Hepatic stellate cell (primary cell): ENCODE results near the gene ANAPC2.

ENCODE experiments used
- DNase-seq: peaks from one replicate; pipeline ENCODE4 v3.0.0; 2011; ENCODE audit warnings: low spot score

The ANAPC2 gene

DNA sequence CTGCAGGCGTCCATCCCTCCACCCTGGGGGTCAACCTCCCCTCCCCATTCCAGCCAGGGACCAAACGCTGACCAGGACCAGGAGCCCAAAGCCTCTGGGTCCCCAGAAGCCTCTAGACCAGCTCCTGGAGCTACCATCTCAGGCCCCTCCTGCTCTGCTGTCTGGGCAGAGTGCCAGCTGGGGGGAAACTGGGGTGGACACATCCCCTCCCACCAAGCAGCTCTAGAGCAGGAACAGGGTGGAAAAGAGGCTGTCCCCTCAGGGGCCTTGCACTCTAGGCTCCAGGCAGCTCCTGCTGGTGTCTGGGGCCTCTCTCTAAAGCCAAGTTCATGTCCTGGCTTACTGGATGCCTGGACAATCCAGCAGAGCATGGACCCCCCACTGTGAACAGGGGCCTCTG is 4.5 kb upstream of the ANAPC2 start:
- no peak for DNase-seq

DNA sequence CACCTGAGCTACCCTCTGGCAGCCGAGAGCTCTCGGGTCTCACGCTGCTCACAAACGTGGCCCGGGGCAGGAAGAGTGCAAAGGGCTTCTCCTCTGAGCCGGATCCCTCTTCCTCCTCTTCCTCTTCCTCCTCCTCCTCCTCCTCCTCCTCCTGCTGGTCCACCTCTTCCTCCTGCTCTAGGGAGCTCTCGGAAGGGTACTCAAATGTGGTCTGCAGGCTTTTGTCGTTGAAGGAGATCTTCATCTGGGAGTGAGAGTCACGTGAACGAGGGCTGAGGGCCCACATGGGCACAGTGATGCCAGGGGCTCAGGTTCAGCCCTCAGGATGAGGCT is 4.1 kb upstream of the ANAPC2 start:
- no peak for DNase-seq

DNA sequence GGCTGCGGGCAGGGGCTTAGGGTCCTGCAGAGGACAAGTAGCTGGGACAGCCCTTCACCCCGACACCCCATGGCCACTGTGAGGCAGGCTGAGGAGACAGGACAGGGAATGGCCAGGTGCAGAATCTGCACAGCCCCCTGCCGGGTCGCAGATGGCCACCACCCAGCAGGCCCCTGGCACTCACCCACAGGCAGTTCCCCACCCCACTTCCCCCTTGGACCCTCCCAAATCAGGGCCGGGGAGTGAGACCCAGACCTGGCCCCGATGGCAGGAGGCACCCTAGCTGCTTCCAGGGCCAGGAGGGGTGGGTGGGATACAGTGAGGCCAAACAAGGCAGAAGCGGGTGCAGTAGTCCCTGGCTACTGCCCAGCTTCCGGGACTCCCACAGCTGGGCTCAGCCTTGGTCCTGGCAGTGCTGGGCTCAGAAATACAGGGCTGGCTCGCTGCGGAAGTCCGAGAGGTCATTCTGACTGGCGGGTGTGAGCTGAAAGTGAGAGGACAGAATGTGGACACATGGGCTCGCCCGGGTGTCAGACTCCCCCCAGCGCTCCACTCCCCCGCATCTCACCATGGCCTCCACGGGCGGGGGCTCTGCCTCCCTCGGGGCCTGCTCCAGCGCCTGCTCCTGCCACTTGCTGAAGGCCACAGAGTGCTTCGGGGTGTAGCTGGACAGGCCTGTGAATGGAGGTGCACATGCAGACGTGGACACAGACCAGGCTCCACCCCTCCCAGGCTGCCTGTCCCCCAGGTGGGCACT is 3.5 kb upstream of the ANAPC2 start:
- DNase-seq = no peak

DNA sequence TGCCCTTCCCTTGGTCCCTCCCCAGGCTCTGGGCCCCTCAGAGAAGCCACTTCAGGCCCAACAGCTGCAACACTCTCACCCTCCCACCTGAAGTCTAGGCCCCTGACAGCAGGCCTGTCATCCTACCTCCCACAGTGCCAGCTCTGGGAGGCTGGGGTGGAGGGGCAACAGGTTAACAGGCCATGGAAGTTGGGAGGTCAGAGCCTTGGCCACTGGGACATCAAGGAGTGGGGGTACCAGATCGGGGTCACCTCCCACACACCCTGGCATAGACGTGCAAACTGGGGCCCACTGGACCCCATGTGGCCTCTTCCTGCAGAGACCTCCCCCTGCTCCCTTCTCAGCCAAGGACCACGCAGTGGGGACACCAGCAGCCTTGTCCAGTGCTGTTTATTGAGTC is 2.9 kb upstream of the ANAPC2 start:
- no peak for DNase-seq

DNA sequence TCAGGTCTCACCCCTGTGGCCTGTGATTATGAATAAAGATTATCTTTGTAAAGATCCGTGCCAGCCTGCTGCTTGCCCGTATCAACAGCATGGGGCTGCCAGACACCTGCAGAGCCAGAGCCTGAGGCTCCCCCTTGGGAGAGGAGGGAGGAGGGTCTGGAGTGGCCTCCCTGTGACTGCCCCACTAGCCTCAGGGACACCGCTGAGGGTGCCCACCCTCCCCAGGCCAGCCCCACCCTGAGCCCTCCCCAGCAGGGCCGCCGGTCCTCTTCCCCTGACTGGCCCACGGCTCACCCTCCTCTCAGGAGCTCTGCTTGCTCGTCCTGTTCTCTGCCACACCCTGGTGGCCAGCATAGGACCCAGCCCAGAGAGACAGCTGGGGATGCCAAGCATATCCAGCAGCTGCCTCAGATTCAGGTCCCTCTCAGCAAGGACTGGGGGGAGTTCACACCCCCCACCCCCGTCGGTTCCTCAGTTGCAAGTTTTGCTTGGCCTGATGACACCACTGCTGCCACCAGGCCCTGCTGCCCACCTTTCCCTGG is 2.0 kb upstream of the ANAPC2 start:
- no peak for DNase-seq

DNA sequence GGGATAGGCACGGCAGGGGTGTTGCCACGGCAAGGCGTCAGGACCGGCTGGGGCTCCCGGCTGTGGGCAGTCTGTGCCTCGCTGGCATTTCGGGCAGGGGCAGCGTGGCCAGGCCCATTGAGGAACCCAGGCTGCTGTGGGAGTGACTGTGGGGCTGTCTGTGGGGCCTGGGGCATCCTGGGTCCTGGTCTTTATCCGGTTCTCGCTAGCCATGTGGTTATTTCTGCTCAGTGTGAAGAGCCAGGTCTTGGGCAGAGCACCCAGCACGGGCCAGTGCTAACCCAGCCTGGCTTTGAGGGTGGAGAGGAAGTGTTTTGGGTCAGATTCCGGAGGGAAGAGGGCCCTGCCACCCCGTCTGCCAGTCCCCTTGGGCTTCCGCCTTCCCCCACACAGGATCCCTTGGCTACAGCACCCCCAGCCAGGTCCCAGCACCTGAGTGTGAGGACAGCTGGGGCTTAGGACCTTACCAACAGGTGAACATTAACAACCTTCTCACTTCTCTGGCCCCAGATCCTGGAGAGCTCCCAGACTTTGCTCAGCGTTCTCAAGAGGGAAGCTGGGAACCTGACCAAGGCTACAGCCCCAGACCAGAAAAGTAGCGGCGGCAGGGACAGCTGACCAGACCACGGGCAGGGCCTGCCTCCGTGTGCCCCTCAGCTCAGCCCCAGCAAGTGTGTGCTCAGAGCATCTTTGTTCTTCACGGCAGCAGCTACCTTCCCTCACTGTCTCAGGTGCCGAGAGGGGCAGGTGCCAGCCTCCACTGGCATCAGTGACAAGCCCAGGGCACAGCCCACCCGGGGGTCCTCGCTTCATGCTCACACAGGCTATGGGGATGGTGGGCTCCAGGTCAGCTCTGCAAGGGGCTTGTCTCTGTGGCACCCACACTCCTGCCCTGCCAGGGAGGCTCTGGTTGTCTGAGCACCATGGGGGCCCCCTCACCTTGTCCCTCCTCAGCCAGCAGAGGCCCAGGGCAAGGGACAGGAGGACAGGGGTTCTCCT is 1.2 kb upstream of the ANAPC2 start:
- no peak for DNase-seq

DNA sequence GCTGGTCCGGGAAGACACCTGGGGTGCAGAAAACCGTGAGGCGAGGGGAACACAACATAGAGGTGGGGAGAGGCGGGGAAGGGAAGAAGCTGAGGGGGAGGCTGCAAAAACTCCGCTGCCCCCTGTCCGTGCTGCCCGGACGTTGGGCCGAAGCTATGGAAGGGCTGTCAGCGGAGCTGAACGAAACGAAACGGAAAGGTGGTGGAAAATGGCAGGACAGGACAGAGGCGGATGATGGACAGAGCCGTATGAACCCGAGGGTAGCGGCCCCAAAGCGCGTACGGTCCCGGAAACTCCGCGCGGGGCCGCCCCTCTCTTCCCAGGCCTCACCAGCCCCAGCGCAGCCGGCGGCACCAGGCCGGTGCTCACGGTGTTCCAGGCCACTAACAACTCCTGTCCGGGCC is 272 bp downstream of the ANAPC2 start:
- DNase-seq = no peak

DNA sequence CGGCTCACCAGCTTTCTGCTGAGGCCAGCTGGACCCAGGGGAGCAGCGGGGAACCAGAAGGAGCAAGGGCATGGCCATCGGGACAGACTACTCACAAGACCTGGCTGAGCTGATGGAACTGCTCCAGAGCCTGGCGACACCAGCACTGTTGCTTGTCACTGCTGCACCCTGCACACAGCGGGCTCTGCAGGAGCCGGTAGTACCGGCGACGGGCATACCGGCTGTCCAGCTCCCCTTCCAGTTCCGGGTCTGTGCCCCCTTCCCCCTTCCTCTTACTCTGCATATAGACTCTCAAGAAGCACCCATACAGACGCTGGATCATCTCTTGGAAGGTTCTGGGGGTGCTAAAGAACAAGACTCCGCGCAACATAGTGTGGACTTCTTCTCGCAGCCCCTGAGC is 974 bp downstream of the ANAPC2 start:
- DNase-seq = no peak

DNA sequence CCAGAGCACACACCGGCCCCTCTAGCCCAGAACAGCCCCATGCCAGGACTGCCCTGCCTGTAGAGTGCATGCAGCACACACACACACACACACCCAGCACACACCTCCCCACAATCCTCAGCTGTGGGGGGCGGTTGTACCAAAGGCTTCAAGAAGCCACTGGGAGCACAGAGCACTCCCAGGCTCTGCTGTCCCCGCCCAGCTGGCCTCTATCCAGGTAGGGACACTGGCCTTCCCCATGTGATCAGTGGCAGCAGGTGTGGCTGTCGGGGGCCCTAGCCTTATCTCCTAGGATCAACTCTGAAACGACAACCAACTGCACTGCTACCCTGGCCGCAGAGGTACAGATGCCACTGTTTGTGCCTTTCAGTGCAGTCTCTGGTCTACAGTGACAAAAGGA is 2.0 kb downstream of the ANAPC2 start:
- no peak for DNase-seq

DNA sequence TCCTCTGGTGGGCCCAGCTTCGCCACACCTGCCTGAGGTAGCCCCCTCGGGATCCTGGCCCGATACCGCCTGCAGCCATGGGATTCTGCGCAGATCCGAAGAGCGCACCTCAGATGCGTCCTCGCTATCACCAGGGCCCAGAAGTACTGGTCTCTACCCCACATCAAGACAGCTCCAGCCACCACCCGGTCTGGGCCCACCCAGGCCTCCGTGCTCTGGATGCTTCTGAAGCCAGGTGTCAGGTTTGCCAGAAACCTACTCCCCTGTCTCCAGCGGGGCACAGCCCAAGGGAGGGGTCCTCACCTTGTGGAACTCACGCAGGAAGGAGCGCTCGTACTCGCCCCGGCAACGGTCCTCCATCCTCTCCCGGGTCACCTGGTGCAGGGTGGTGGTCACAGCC is 2.4 kb downstream of the ANAPC2 start:
- DNase-seq = no peak

DNA sequence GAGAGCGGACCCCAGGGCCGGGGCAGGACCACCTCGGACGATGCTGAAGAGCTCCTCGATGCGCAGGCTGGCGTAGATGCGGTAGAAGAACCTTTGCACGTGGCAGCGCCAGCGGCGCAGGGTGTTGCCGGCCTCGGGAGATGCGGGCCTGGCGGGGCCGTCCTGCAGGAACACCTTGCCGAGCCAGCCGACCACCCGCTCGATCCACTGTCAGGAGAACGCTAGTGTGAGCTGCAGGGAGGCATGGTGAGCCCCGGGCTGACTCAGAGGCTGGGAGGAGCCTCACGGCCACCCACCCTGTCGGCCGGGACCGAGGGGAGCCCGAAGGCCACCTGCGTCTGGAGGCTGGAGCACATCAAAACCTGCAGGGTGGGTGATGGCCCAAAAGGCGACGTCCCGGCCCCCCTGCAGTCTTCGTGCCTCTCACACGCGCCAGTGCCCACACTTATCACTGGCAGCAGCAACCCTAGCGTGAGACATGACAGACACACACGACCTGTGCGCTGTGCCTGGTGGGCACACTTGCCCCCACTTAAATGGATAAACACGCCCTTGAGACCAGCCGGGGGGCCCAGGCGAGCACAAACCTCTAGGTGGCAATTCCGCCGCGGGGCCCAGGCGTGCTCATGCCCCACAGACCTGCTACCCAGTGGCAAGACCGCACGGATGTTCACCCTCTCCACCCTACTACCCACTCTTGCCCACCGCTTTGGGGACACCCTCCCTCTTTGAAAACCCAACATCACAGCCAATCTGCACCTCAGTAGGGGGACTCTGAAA is 3.3 kb downstream of the ANAPC2 start:
- no peak for DNase-seq

DNA sequence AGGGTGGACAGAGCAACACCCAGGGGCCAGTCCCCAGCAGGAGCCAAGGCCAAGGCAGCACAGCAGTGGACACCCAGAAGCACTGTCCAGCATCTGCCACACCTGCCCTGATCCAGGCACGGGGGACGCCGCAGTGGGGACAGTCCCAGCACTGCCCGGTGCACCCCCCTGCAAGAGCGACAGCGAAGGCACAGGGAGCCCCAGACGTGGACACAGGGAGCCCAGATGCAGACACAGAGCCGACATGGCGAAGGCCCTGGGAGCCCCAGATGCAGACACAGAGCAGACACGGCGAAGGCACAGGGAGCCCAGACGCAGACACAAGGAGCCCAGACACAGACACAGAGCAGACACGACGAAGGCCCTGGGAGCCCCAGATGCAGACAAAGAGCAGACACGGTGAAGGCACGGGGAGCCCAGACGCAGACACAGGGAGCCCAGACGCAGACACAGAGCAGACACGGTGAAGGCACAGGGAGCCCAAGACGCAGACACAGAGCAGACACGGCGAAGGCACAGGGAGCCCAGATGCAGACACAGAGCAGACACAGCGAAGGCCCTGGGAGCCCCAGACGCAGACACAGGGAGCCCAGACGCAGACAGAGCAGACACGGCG is 4.3 kb downstream of the ANAPC2 start:
- no peak for DNase-seq

DNA sequence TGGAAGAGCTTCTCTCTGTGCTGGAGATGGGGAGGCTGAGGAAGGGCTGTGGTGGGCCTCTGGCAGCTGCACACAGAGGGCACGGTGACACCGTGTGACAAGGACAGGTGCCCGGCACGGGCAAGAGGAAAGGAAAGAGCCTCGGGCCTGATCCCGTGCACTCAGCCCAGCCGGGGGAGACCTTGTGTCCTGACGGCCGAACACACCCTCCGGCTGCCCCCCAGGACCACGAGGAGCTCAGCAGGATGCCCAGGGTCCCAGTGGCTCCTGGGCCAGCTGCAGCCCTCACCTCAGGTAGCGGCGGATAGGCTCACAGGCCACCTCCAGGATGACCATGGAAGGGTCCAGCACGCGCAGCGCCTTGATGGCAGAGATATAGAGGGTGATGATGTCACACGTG is 5.5 kb downstream of the ANAPC2 start:
- DNase-seq = no peak

DNA sequence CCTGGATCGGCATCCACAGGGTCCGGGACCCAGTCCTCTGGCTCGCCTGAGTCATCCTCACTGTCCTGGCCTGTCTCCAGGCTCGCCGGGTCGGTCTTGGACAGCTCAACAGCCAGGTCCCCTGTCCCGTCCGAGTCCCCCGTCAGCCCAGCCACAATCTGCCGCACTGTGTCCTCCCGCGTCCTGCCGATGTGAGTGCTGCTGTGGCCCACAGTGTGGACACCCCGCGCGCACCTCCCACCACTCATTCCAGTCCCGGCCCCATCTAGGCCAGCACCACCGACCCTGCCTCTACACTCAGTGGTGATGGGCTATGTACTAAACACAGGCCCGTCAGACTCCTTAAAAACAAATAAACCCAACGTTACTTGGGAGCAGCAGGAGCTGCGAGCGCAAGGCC is 6.7 kb downstream of the ANAPC2 start:
- DNase-seq = no peak

DNA sequence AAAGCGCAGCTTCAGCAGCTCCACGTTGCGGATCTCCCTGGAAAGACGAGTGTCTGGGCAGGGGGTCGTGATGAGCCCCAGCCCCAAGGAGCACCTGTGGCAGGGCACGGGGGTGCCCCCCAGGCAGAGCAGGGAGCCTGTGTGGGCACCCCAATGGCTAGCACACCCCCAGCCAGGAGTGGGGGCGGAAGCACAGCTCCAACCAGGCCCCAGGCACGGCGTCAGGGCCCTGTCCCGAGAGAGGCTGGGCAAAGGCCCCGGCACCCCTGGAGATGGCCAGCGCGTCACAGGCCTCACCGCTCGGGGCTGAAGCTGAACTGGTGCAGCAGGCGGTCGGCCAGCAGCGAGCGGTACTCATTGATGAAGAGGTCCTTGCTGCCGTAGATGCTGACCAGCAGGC is 7.9 kb downstream of the ANAPC2 start:
- DNase-seq = no peak

DNA sequence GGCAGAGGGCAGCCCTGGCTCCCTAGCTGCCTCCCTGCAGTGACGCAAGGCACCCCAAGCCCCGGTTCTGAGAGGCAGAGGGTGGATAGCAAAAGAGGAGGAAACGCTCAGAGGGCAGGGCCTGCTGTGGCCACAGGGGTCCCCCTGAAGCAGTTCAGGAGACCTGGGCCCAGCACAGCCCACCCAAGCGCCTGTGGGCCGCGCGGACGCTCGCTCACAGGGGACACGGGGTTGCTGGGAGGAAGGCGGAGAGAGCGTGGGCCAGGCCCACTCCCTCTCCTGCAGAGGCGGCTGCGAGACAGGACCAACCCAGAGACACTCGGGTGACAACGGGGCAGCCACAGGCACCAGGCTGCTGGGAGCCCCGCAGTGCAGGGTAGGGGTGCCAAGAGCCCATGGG is 8.6 kb downstream of the ANAPC2 start:
- no peak for DNase-seq

DNA sequence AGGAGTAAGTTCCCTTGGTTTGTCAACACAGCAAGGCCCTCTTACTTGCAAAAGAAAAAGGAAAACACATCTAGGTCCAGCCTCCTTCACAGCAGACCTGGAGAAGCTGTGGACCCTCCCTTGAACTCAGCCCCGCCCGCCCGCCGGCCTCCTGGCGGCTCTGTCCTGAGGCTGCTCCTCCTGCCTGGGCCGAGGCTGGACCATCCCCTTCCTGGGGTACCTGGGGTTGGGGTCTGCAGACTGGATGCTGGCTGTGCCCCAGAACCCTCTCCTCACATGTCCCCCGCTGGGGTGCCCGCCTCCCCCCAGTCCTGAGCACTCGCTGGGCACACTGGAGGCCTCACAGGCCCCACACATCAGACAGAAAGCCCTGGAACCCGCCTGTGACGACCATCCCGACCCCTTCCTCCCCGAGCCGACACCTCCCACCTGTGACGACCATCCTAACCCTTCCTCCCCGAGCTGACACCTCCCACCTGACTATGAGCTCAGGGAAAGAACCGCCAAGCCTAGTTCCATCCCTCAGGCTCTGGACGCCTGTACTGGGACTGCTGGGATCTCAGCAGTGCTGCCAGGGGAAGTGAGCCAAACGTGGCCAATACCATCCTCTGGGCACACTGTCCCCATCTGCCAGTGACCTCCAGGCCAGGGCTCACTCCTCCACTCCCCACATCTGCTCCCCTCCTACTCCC is 9.3 kb downstream of the ANAPC2 start:
- DNase-seq = no peak

DNA sequence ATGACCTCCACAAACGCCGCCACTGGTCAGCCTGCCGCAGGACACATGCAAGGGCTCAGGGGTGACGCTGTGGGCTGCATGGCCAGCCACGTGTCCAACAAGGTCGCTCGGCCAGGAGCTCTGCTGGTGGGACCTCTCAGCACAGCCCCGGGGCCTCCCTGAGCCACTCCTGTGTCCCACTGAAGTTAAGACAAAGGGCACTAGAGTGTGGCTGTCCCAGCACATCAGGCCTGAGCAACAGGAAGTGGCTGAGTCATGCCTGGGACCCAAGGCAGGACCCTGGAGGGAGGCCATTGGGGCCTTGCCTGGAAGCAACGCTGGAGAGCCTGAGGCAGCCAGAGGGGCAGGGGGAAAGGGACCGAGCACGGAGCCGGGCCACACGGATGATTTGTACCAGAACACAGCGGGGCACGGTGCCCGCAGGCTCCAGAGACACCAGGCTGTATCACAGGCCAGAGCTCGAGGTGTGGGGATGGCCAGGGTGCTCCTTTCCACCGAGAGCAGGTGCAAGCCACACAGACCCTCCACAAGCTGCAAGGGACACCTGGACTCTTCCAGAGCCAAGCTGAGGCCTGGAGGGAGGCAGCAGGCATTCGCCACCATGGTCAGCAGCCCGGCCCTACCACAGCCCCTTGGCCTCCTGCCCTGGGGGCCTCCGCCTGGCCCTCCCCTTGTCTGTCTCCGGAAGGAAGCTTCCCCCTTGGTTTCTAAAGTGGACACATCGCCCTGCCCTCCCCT is 10.0 kb downstream of the ANAPC2 start:
- DNase-seq = no peak

DNA sequence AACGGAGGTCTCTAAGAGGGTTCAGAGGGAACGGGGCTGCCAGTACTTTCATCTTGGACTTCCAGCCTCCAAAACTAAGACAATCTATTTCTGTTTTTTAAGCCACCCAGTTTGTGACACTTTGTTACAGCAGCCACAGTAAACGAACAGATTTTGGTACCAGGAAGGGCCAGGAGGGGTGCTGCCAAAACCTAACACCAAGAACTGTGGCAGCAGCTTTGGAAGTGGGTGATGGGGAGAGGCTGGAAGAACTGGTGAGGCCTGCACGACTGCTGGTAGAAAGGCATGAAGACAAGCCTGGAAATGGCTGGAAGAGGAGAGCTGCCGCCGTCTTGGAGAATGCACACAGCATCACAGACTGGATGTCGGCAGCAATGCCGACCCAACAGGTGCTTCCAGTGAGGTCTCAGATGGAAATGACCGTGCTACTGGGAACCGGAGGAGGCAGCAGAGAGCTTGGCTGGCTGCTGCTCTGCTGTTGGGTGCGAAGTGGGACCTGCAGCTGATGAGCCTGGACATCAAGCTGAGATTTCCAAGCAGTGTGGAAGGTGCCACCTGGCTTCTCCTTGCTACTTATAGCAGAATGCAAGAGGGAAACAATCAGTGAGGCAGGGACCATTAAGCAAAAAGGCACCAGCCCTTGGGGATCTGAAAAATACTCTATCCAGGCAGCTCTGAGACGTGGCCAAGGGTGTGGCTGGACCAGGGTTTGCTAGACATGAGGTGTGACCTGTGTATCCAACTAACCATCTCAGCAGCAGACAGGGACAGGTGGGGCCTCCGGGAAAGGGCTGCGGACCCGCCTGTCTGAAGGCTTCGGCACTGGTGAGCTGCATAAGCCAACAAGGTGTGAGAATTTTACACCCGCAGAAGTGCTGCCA is 11.8 kb downstream of the ANAPC2 start:
- peak; percentile 73 for DNase-seq
